Skeletal muscle satellite cell (primary cell): ENCODE results near the gene POLR3E.

ENCODE experiments used
- H3K27me3 ChIP-seq: 2 replicates; pipeline ENCODE4 v1.7.0; 2013; ENCODE audit warnings: low read length; ENCODE audit not compliant: control insufficient read depth, insufficient read depth
- H3K36me3 ChIP-seq: 2 replicates; pipeline ENCODE4 v1.7.0; 2013; ENCODE audit warnings: mild to moderate bottlenecking, control low read depth, low read length; ENCODE audit not compliant: insufficient read depth
- H3K4me1 ChIP-seq: 2 replicates; pipeline ENCODE4 v1.7.0; 2013; ENCODE audit warnings: low read length; ENCODE audit not compliant: control insufficient read depth, insufficient read depth
- H3K4me2 ChIP-seq: 2 replicates; pipeline ENCODE4 v1.7.0; 2013; ENCODE audit warnings: mild to moderate bottlenecking, low read length
- H3K4me3 ChIP-seq: 2 replicates; pipeline ENCODE4 v1.7.0; 2013; ENCODE audit warnings: low read length
- H3K9ac ChIP-seq: 2 replicates; pipeline ENCODE4 v1.7.0; 2013; ENCODE audit warnings: mild to moderate bottlenecking, low read depth, low read length, moderate library complexity
- H3K9me3 ChIP-seq: replicated peaks from 2 replicates; pipeline ENCODE4 v1.7.0; 2013; ENCODE audit warnings: mild to moderate bottlenecking, control low read depth, low read length

POLR3E gene

GRCh38 chr16:22320572-22321339 lies 23.5 kb downstream of the POLR3E start:
- H3K36me3 ChIP-seq = peaks cover 55% of the 10 kb centered on the region
- H3K9me3 ChIP-seq = no peaks in the 10 kb centered on the region
- H3K27me3 ChIP-seq = no peaks in the 10 kb centered on the region
- no peak overlapping the region for H3K4me2 ChIP-seq
- no peak overlapping the region for H3K4me3 ChIP-seq
- no peak overlapping the region for H3K9ac ChIP-seq
- no peaks in the 10 kb centered on the region for H3K4me1 ChIP-seq

DNA sequence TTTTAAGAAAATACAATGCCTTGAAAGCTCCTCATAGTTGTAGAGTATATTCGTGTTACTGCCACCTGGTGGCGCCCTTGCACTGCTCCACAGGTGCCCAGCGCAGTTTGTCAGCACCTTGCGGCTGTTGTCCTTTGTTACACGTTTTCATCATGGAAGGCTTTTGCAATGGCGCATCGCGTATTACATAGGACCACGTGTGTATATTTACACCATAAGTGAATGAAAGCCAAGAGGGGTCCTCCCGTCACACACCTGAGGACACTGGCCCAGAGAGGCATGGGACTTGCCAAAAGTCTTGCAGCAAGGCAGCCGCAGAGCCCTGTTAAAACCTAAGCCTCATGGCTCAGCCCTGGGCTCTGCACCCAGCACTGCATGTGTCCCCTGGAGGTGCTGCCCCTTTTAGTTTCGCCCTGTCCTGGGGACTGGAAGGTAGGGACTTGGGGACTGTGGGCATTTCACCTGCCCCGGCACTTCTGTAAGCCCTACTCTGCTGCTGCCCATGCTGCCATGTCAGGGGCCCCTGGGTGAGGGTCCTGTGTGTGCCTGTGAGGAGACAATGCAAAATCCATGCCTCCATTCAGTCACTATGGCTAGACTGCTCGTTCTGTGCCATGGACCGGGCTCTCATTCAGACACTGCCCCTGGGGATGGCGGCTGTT lies 24.3 kb downstream of the POLR3E start:
- H3K4me2 ChIP-seq = no peak overlapping the region
- H3K4me3 ChIP-seq = no peak overlapping the region
- H3K9me3 ChIP-seq = no peaks in the 10 kb centered on the region
- H3K36me3 ChIP-seq = peaks cover 52% of the 10 kb centered on the region
- H3K27me3 ChIP-seq = no peaks in the 10 kb centered on the region
- no peaks in the 10 kb centered on the region for H3K4me1 ChIP-seq
- H3K9ac ChIP-seq = no peak overlapping the region

- Histone ChIP-seq H3K36me3 (peaks cover 53% of the 10 kb centered on the region), H3K27me3 (no peaks in the 10 kb centered on the region), H3K9ac (no peak overlapping the region), H3K4me3 (no peak overlapping the region), H3K4me1 (no peaks in the 10 kb centered on the region), H3K9me3 (no peaks in the 10 kb centered on the region), H3K4me2 (no peak overlapping the region)
These were observed 24.8 kb downstream of the POLR3E start for GRCh38 chr16:22322021-22322471.

- H3K27me3 ChIP-seq = no peaks in the 10 kb centered on the region
- no peak overlapping the region for H3K9ac ChIP-seq
- no peak overlapping the region for H3K4me2 ChIP-seq
- peaks cover 53% of the 10 kb centered on the region for H3K36me3 ChIP-seq
- H3K4me1 ChIP-seq = no peaks in the 10 kb centered on the region
- no peak overlapping the region for H3K4me3 ChIP-seq
- H3K9me3 ChIP-seq = no peaks in the 10 kb centered on the region
These were observed 25.5 kb downstream of the POLR3E start for GRCh38 chr16:22322741-22323140.

DNA sequence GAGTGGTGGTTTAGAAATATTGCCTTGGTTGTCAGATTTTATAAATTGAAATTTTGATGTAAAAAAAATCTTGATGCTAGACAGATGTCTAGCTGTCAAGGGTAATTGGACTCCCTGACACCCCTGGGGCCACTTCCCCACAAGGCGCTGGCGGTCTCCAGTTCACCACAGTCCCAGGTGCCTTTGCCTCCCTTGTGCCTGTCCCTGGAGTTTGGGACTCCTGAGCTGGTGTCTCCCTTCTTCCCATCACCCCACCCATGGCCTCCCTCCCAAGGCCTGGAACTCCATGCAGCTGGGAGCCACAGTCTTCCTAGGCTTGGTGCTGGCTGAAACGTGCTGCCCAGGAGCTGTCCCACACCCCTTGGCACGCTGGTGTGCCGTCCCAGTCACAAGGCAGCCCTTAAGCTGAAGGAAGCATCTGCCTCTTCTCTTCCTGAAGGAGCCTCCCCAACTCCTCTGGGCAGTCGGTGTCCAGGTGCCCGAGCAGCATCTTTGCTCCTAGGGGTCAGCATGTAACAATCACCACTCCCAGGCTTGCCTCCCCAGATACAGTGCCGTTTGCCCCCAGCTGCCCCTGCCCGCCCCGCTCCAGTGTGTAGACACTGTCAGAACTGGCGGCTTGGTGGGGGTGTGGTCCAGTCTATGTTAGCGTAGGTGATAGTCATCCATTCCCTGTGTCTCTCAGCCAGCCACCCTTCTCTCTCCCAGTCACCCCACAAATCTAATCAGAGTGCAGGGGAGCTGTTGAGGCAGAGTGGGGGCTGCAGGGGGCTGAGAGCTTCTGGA lies 26.2 kb downstream of the POLR3E start:
- Histone ChIP-seq H3K4me2 (no peak overlapping the region), H3K4me1 (no peaks in the 10 kb centered on the region), H3K9ac (no peak overlapping the region), H3K27me3 (no peaks in the 10 kb centered on the region), H3K9me3 (no peaks in the 10 kb centered on the region), H3K4me3 (no peak overlapping the region), H3K36me3 (peaks cover 56% of the 10 kb centered on the region)

GRCh38 chr16:22323959-22324786 lies 27.0 kb downstream of the POLR3E start:
- H3K9ac ChIP-seq = no peak overlapping the region
- no peak overlapping the region for H3K4me3 ChIP-seq
- H3K4me1 ChIP-seq = no peaks in the 10 kb centered on the region
- no peaks in the 10 kb centered on the region for H3K9me3 ChIP-seq
- peaks cover 57% of the 10 kb centered on the region for H3K36me3 ChIP-seq
- no peaks in the 10 kb centered on the region for H3K27me3 ChIP-seq
- no peak overlapping the region for H3K4me2 ChIP-seq

- Histone ChIP-seq H3K4me1 (no peaks in the 10 kb centered on the region), H3K36me3 (peaks cover 64% of the 10 kb centered on the region)
These were observed 27.8 kb downstream of the POLR3E start for GRCh38 chr16:22324787-22325597.

GRCh38 chr16:22325598-22326368 lies 28.6 kb downstream of the POLR3E start:
- no peaks in the 10 kb centered on the region for H3K9me3 ChIP-seq
- H3K4me3 ChIP-seq = no peak overlapping the region
- H3K4me1 ChIP-seq = no peaks in the 10 kb centered on the region
- H3K4me2 ChIP-seq = no peak overlapping the region
- H3K36me3 ChIP-seq = peaks cover 71% of the 10 kb centered on the region
- no peaks in the 10 kb centered on the region for H3K27me3 ChIP-seq
- H3K9ac ChIP-seq = no peak overlapping the region

More at GRCh38 chr16:22324787-22325597, 27.8 kb downstream of the POLR3E start:
- Histone ChIP-seq H3K4me3 (no peak overlapping the region), H3K4me2 (no peak overlapping the region), H3K27me3 (no peaks in the 10 kb centered on the region), H3K9me3 (no peaks in the 10 kb centered on the region), H3K9ac (no peak overlapping the region)

- Histone ChIP-seq H3K36me3 (peaks cover 71% of the 10 kb centered on the region), H3K27me3 (no peaks in the 10 kb centered on the region)
These were observed 29.1 kb downstream of the POLR3E start for GRCh38 chr16:22326369-22326652.

DNA sequence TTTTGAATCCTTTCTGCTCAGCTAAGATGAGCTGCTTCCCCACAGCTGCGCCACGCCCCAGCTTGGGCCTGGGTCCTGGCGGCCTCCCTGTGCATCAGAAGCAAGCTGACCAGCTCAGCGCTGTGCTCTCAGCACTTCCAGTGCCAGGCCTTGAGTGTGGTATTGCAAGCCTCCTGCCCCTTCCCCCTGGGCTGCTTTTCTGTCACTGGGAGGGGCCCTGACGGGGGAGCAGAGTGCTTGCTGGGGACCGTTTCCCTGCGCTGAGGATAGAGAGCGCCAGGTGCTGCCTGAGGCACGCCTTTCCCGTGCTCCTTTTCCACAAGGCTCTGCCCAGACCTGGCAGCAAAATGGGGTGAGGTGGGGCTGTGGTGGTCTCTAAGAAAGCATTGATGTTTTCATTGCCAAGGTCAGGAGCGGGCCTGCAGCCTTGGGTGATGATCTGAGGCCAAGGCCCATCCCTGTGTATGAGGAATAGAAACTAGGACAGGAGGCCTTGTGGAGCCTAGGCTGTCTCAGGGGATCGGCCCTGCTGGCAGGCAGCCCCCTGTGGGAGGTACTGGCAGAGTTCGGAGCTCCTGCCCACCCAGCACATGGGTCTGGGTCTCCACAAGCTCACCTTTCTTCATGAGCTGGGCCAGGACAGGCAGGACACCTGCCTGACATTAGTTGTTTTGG lies 29.7 kb downstream of the POLR3E start:
- H3K36me3 ChIP-seq = peaks cover 71% of the 10 kb centered on the region
- H3K4me1 ChIP-seq = no peaks in the 10 kb centered on the region
- H3K9me3 ChIP-seq = no peaks in the 10 kb centered on the region
- no peak overlapping the region for H3K9ac ChIP-seq
- H3K27me3 ChIP-seq = no peaks in the 10 kb centered on the region
- H3K4me3 ChIP-seq = no peak overlapping the region
- H3K4me2 ChIP-seq = no peak overlapping the region

More at GRCh38 chr16:22326369-22326652, 29.1 kb downstream of the POLR3E start:
- no peak overlapping the region for H3K4me2 ChIP-seq
- no peaks in the 10 kb centered on the region for H3K9me3 ChIP-seq
- no peaks in the 10 kb centered on the region for H3K4me1 ChIP-seq
- H3K4me3 ChIP-seq = no peak overlapping the region
- H3K9ac ChIP-seq = no peak overlapping the region
